HG03460 (cell line): ENCODE data around the gene NTRK2.

Experiments used
- ATAC-seq: cut with Tn5 transposase; IDR thresholded peaks from one replicate; pipeline ENCODE4 v1.9.1; 2021; ENCODE audit not compliant: unreplicated experiment

The NTRK2 gene

DNA sequence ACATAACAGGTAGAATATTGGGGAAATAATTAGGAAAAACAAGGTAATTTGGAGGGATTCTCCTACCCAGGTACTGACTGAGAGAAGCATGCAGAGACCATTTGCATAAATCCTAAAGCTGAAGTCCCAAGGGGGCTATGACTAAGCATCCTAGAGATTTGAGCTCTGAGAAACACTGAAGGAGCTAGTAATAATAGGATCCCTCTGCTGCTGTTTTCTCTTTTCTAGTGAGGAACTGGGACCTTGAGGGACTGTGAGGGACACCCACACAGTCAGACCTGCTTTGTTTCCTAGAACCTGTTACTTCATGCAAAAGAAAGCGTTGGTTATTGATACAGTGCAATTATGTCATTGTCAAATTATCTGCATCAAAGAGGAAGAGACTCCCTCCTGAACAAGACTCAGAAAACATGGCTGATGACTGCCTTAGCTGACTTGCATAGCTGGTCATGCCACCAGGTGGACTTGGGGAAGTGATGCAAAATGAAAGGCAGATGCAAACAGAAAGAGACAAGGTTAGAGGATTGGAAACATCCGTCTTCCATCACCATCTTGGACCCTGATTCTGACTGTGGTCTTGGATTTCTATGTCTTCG lies 335.4 kb downstream of the NTRK2 start:
- ATAC-seq = no peak

- no peak for ATAC-seq
Observed at GRCh38 chr9:85007748-85008147, 338.2 kb downstream of the NTRK2 start.

GRCh38 chr9:85008215-85008614 lies 338.7 kb downstream of the NTRK2 start:
- no peak for ATAC-seq

DNA sequence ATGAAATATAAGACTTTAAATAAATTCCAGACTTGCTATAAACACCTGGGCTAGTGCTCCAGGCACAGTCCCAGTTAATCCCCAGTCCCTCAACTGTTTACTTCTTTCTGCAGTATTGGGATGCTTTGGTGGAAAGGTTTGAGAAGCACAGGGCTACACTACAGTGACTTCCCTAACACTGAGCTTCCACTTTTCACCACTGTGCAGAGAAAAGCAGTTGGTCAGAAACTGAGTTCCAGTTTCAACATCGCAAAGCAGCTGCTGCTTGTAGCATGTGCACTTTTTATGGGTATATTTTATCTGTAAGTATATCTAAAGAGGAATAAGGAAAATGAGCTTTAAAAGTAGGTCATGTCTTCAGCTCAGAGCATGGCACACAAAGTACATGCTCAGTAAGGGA lies 339.7 kb downstream of the NTRK2 start:
- no peak for ATAC-seq

DNA sequence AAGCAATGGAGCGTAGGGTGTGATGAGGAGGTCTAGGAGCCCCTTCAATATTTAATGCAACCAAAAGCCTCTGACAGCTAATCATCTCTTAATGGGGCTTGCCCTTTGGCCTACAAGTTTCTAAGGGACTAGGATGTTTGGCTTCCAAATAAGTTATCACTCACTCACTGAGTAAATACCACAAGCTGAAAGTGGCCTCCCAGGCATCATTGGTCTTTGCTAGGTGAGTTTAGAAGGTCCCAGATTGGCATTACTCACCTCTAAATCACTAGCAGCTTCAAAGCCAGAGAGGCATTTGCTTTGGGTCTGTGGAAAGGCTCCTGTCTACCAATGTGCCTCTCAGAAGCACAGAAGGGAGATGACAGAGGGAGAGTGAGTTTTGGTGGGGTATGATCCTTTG lies 344.2 kb downstream of the NTRK2 start:
- ATAC-seq = no peak

DNA sequence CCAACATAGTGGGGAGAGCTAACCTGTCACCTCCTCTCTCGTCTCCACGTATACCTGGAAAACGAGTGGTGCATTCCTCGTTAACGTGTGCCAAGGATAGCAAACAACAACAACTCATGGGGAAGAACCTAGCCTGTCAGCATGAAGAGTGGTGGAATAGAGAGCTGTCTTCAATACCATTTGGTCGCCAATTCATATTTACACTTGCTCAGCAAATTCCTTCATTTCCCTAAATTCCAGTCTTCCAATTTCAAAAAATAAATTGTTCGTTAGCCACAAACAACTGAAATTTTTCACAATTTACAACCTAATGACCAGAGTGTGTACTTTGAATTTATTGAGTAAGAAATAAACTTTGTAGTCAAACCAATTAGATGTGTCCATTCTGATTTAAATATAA lies 344.8 kb downstream of the NTRK2 start:
- ATAC-seq = no peak

- ATAC-seq = no peak
Observed at GRCh38 chr9:85016384-85017006, 347.0 kb downstream of the NTRK2 start.

DNA sequence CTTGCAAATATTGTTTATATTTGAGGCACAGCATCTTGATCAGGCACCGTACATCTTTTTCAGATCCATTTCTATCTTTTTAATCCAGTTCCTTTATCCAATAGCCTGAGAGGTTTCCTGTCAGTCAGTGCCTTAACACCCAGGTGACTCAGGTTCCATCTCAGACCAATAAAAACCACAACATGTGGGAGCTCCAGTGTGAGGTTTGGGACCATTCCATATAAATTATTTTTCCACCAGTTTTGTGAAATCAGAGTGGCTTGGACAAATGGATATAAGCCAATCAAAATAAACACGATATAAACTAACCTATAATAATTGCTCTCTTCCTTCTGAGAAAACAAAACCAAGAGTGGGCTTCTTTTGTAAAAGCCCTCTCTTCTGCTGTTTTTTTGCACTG lies 351.3 kb downstream of the NTRK2 start:
- no peak for ATAC-seq

GRCh38 chr9:85021686-85022085 lies 352.2 kb downstream of the NTRK2 start:
- no peak for ATAC-seq

GRCh38 chr9:85024374-85024773 lies 354.8 kb downstream of the NTRK2 start:
- no peak for ATAC-seq

DNA sequence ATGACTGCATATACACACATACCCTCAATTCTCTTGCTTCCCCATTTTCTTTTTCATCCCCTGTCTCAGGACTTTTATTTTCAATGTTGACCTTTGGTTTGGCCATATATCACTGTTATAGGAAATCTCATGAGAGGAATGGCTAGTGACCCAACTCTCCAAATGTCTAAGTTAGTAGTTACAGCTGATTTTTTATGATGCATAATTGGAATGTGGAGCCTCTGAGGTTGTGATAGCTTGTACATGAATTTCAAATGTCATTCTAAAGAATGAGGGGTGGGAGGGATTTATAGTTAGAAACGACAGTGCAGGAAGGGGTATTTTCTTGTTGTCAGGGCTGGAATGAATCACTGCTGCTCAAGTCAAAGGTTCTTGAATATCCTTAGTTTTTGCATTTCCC lies 356.1 kb downstream of the NTRK2 start:
- no peak for ATAC-seq

DNA sequence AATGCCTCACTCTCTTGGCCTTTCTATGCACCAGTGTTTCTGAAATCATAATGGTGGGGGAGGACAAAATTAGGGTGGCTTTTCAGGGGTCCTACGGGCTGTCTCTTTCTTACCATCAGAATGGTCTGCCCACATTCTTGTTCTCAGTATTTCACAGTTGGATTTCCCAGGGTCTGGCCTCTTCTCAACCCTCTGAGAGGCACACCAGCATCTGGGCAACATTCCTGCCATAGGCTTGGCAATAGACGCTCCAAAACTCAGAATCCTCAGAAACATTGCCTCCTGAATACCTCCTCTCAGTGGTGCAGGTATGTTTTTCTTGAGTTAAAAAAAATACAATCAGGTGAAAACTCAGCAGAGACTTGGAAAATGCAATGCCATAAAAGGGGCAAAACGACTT lies 358.3 kb downstream of the NTRK2 start:
- no peak for ATAC-seq

DNA sequence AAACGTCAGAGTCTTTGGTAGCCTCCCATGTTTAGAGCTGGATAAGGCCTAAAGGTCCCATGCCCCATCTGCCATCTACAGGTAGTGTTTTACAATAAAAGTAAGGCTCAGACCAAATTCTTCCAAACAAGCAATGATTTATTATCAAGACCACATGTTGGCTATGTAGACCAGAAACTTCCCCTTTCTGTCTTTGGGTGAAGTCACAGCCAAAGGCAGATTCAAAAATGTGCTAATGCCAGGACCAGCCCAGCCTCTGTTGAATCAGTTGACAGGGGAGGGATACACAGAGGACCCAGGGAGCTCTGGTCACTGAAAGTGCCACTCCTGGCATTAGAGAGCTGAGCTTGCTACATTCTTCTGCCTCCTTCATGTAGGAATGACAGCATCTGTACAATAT lies 360.8 kb downstream of the NTRK2 start:
- ATAC-seq = no peak

GRCh38 chr9:85036496-85036895 lies 367.0 kb downstream of the NTRK2 start:
- no peak for ATAC-seq

GRCh38 chr9:85038061-85038460 lies 368.5 kb downstream of the NTRK2 start:
- no peak for ATAC-seq

GRCh38 chr9:85038824-85039608 lies 369.5 kb downstream of the NTRK2 start:
- no peak for ATAC-seq

GRCh38 chr9:85040146-85040545 lies 370.6 kb downstream of the NTRK2 start:
- no peak for ATAC-seq

- no peak for ATAC-seq
Observed at GRCh38 chr9:85040821-85041465, 371.4 kb downstream of the NTRK2 start.

- no peak for ATAC-seq
Observed at GRCh38 chr9:85041466-85042137, 372.1 kb downstream of the NTRK2 start.

DNA sequence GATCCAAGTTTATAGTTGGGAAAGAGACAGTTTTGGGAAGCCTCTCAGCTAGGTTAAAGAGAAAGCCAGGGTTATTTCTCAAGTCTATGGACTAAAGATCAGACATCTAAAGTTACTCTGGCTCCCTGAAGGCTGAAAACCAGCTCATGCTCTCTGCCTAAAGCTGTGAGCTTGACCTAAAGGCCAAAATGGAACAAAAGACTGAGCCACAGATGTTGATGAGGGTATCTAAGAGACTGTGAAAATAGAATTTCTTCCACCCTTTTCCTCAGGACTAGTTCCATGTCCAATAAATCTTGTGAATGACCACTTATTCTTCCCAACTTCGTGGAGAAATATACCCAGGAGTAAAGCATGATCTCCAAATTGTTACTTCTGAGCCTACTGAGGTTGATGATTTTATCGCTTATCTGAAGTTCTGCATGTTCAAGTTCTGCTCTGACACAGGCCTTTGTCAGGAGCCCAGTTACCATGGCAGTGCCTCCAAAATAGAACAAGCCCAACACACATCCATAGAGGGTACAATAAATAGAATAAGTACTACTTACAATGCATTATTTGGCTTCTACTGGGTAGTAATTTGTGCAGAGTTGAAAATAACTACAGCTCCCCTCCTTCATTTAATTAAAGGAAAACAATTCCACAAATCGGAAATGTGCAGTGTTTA lies 373.6 kb downstream of the NTRK2 start:
- no peak for ATAC-seq

DNA sequence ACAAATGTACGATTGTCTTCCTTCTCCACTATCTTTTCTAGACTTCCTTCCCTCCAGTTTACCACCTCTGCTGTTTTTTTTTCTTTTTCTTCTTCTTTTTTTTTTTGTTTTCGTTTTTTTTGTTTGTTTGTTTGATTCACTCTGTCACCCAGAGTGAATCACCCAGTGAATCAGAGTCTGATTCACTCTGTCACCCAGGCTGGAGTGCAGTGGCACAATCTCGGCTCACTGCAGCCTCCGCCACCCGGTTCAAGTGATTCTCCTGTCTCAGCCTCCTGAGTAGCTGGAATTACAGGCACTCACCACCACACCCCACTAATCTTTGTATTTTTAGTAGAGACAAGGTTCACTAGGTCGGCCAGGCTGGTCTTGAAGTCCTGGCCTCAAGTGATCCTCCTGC lies 375.7 kb downstream of the NTRK2 start:
- no peak for ATAC-seq
